Lower leg skin (tissue), 3 donors: ENCODE results near the gene GABRR3.

ENCODE experiments used
- POLR2A ChIP-seq, 2 donors: fragments of 450-650 bp; IDR thresholded peaks; one replicate each; pipeline ENCODE4 v1.6.1; 2016 to 2017; ENCODE audit warnings: antibody characterized with exemption in 2 of 2, mild to moderate bottlenecking in 1 of 2, moderate library complexity in 1 of 2
- TF ChIP-seq, protein P1 (sequence below), 3 donors: fragments of 450-650 bp; IDR thresholded peaks; one replicate each; pipeline ENCODE4 v1.5.1; 2016; ENCODE audit warnings: antibody characterized with exemption in 3 of 3, mild to moderate bottlenecking in 3 of 3, moderate library complexity in 2 of 3

DNA sequence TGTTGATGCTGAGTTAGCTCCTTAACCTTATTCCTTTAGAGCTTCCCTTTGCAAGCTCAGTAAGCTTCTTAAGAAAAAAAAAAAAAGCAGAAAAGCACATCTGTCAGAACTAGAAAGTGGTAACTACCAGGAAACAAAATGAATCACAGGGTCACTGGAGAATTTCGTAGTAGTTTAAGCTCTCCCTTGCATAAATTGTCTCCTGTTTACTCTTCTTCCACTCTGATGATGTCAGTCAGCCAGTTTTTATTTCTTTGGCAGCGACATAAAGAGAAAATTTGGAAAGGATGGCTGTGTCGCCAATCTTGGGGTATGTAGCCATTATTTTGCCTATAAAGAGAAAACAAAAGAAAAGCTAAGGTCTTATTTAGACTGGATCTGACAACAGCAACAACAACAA, 3.2 kb upstream of the GABRR3 start:
- TF ChIP-seq, protein P1, sequence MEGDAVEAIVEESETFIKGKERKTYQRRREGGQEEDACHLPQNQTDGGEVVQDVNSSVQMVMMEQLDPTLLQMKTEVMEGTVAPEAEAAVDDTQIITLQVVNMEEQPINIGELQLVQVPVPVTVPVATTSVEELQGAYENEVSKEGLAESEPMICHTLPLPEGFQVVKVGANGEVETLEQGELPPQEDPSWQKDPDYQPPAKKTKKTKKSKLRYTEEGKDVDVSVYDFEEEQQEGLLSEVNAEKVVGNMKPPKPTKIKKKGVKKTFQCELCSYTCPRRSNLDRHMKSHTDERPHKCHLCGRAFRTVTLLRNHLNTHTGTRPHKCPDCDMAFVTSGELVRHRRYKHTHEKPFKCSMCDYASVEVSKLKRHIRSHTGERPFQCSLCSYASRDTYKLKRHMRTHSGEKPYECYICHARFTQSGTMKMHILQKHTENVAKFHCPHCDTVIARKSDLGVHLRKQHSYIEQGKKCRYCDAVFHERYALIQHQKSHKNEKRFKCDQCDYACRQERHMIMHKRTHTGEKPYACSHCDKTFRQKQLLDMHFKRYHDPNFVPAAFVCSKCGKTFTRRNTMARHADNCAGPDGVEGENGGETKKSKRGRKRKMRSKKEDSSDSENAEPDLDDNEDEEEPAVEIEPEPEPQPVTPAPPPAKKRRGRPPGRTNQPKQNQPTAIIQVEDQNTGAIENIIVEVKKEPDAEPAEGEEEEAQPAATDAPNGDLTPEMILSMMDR (IDR thresholded peaks at IDR 0.05): no peak
- no peak for TF ChIP-seq POLR2A (IDR thresholded peaks at IDR 0.05)
